Stomach (tissue), 9 donors: ENCODE measurements around the gene WFDC1. TPM values are rescaled to one million over a fixed set of nuclear protein-coding genes. Genes with fewer than 3 reads are reported as not detected.

Source experiments
- DNase-seq, 2 donors: peaks; one replicate each; pipeline versions ENCODE4 v3.0.0 to v3.0.0-alpha.2; 2013 to 2019
- H3K27ac ChIP-seq, 5 donors: fragments of 200-600 bp in 4 of 5; sonication (generic) in 4 of 5; one replicate each; pipeline ENCODE4 v1.5.1; 2013 to 2019; ENCODE audit warnings: mild to moderate bottlenecking in 1 of 5, moderate library complexity in 1 of 5
- H3K27me3 ChIP-seq, 3 donors: fragments of 200-600 bp; sonication (generic); one replicate each; pipeline ENCODE4 v1.5.1; 2017 to 2019; ENCODE audit warnings: mixed run types in 1 of 3
- H3K36me3 ChIP-seq, 4 donors: fragments of 200-600 bp; sonication (generic); 1 replicate in 3 of 4; 2 replicates in 1 of 4; pipeline ENCODE4 v1.5.1; 2016 to 2019
- H3K4me1 ChIP-seq, 4 donors: fragments of 200-600 bp; sonication (generic); one replicate each; pipeline ENCODE4 v1.5.1; 2016 to 2019
- H3K4me3 ChIP-seq, 4 donors: fragments of 200-600 bp; sonication (generic) in 3 of 4; one replicate each; pipeline ENCODE4 v1.5.1; 2016 to 2019; ENCODE audit warnings: mild to moderate bottlenecking in 1 of 4
- H3K9me3 ChIP-seq, 4 donors: fragments of 200-600 bp; sonication (generic); one replicate each; pipeline ENCODE4 v1.5.1; 2016 to 2019
- EP300 ChIP-seq: sonication (generic); formaldehyde crosslinking; IDR thresholded peaks from one replicate; pipeline ENCODE4 v1.6.1; 2017; ENCODE audit warnings: antibody characterized with exemption
- POLR2A ChIP-seq, 4 donors: fragments of 450-650 bp; IDR thresholded peaks; one replicate each; pipeline ENCODE4 v1.6.1; 2016; ENCODE audit warnings: antibody characterized with exemption in 4 of 4, control low read depth in 2 of 4, mild to moderate bottlenecking in 1 of 4, moderate library complexity in 1 of 4
- POLR2AphosphoS5 ChIP-seq, 3 donors: sonication (generic); formaldehyde crosslinking; IDR thresholded peaks; one replicate each; pipeline ENCODE4 v1.6.1; 2016; ENCODE audit warnings: antibody characterized with exemption in 3 of 3
- WGBS, 5 donors: extraction: QIAGEN DNeasy Blood & Tissue Kit in 3 of 5; methylation state at CpG; one replicate each; pipeline versions ENCODE4 v1.1.5 to v1.1.7; 2013 to 2018; 5-methylcytosine and 5-hydroxymethylcytosine counted together
- intact Hi-C: fragments of 100-400 bp; cut with DNase I; formaldehyde crosslinking; loops from one replicate; pipeline ENCODE4 v1.15.1; 2023; ENCODE audit warnings: low total_unique reads
- polyA plus RNA-seq, 3 donors: library from polyadenylated mRNA; stranded (reverse); fragments of 200-250 nt; gene quantifications; one replicate each; pipeline ENCODE4 v1.2.3, GENCODE V29; 2013
- total RNA-seq, 5 donors: library from RNA; depleted of rRNA; stranded (reverse); fragments of >200 nt; gene quantifications; one replicate each; pipeline versions ENCODE4 v1.1.0 to v1.2.3, GENCODE V29; 2014 to 2016
- TF ChIP-seq, protein P1 (sequence below), 7 experiments: fragments of 450-650 bp in 4 of 7; fragments of 200-600 bp in 3 of 7; sonication (generic) in 3 of 7; IDR thresholded peaks; one replicate each; pipeline ENCODE4 v1.5.1; 2016 to 2019; ENCODE audit warnings: antibody characterized with exemption in 7 of 7, control low read depth in 2 of 7, mild to moderate bottlenecking in 1 of 7
- donor health status: healthy with polysubstance abuse.
- donor health status: Bipolar disorder and iron deficiency.
- donor health status: healthy.

Gene WFDC1
- total and polyA plus RNA-seq, 8 donors: 10.7 to 64.3 (median 14.2) TPM; not detected in 1

DNA sequence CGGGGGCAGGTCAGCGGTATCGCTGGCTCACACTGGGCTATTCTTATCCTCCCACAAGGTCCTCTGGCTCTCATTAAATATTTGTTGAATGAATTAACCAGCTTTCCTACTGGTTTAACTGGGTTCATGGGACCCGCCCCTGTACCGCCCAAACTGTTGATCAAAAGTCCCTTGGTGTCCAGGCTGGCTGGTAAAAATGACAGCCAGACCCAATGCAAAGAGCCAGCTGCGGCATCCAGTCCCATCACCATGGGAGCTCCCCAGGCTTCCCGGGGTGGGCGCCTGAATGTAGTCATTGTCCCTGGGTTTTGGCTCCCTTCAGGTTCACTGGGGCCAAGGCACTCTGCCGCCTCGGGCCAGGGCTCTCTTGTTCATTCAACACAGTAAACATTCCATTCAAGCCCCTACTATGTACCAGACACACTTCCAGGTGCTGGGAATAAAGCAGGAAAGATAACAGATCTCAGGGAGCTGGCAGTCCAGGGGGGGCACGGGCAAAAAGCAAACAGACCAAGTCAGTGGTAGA lies 62.0 kb downstream of the WFDC1 start:
- no peak overlapping the region for H3K4me3 ChIP-seq
- H3K27me3 ChIP-seq: no peaks in the 10 kb centered on the region
- H3K9me3 ChIP-seq: no peaks in the 10 kb centered on the region
- H3K4me1 ChIP-seq: peaks cover 0 to 16% (median 10%) of the 10 kb centered on the region in 4 donors
- no peaks in the 10 kb centered on the region for H3K36me3 ChIP-seq
- TF ChIP-seq EP300 (no peak), POLR2AphosphoS5 (IDR thresholded peaks at IDR 0.05) (no peak), POLR2A (IDR thresholded peaks at IDR 0.05) (no peak)
- TF ChIP-seq, protein P1, sequence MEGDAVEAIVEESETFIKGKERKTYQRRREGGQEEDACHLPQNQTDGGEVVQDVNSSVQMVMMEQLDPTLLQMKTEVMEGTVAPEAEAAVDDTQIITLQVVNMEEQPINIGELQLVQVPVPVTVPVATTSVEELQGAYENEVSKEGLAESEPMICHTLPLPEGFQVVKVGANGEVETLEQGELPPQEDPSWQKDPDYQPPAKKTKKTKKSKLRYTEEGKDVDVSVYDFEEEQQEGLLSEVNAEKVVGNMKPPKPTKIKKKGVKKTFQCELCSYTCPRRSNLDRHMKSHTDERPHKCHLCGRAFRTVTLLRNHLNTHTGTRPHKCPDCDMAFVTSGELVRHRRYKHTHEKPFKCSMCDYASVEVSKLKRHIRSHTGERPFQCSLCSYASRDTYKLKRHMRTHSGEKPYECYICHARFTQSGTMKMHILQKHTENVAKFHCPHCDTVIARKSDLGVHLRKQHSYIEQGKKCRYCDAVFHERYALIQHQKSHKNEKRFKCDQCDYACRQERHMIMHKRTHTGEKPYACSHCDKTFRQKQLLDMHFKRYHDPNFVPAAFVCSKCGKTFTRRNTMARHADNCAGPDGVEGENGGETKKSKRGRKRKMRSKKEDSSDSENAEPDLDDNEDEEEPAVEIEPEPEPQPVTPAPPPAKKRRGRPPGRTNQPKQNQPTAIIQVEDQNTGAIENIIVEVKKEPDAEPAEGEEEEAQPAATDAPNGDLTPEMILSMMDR (IDR thresholded peaks at IDR 0.05): no peak
- no peak overlapping the region for H3K27ac ChIP-seq
- 24 to 54% (median 35%) methylated on average over 11 of the region's 11 CpGs for WGBS, 5 donors
- intact Hi-C loops: no loop called here
- peak in 1 of 2 donors; percentile 32 for DNase-seq

DNA sequence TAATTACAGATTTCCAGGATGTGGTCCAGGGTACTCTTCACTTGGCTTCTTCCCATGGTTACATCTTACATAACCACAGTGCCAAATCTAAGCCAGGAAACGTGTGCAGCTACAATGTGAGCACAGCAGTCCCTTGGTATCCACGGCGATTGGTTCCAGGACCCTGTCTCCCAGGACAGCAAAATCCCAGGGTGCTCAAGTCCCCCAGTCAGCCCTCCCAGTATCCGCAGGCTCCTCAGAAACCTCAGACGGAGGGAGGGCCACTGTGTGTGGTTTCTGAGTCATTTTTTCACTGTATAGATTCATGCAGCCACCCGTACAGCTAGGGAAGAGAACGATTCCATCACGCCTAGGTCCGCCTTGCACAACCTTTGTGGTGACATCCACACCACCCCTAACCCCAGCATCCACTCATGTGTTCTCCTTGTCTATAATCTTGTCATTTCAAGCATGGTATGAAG lies 62.5 kb downstream of the WFDC1 start:
- H3K4me3 ChIP-seq: no peak overlapping the region
- H3K27ac ChIP-seq: no peak overlapping the region

DNA sequence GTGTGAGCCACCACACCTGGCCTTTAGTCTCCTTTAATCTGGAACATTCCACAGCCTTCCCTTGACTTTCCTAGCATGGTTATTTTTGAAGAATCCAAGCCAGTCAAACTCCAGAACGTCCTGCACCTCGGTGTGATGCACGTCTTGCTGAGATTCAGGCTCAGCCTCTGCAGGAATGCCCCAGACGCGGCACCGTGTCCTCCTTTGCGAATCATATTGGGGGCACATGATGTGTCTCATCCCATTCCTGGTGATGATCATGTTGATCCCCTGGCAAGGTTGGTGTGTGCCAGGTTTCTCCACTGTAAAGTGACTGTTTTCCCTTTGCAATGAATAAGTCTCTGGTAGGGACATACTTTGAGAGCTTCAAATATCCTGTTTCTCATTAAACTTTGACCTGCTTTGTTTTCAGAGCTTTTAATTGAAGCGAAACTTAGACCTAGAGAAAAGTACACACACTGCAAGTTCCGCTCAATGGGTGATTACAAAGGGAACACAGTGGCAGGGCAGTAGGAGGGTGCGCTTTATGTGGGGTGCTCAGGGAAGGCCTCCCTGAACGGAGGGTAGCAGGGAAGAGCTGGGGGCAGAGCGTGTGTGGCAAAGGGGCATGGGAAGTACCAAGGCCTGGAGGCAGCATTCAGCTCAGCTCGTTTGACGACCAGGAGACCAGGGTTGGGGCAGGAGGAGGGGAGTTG lies 64.1 kb downstream of the WFDC1 start:
- DNase-seq: no peak
- Histone ChIP-seq H3K4me3 (no peak overlapping the region), H3K27ac (no peak overlapping the region), H3K4me1 (peaks cover 0 to 16% (median 10%) of the 10 kb centered on the region in 4 donors), H3K9me3 (no peaks in the 10 kb centered on the region), H3K36me3 (no peaks in the 10 kb centered on the region), H3K27me3 (no peaks in the 10 kb centered on the region)
- TF ChIP-seq, protein P1 (IDR thresholded peaks at IDR 0.05): no peak
- TF ChIP-seq POLR2AphosphoS5 (IDR thresholded peaks at IDR 0.05): no peak
- intact Hi-C loops: no loop called here
- 72 to 75% (median 74%) methylated on average over 14 of the region's 14 CpGs for WGBS, 5 donors

More for the DNA sequence above, 62.5 kb downstream of the WFDC1 start:
- 34 to 58% (median 42%) methylated on average over 9 of the region's 9 CpGs for WGBS, 5 donors
- intact Hi-C loops: no loop called here
- peaks cover 0 to 16% (median 10%) of the 10 kb centered on the region in 4 donors for H3K4me1 ChIP-seq
- TF ChIP-seq, protein P1 (IDR thresholded peaks at IDR 0.05): no peak
- TF ChIP-seq POLR2AphosphoS5 (IDR thresholded peaks at IDR 0.05): no peak
- no peak for TF ChIP-seq EP300
- TF ChIP-seq POLR2A (IDR thresholded peaks at IDR 0.05): no peak
- H3K9me3 ChIP-seq: no peaks in the 10 kb centered on the region
- no peaks in the 10 kb centered on the region for H3K27me3 ChIP-seq
- no peak for DNase-seq
- H3K36me3 ChIP-seq: no peaks in the 10 kb centered on the region

DNA sequence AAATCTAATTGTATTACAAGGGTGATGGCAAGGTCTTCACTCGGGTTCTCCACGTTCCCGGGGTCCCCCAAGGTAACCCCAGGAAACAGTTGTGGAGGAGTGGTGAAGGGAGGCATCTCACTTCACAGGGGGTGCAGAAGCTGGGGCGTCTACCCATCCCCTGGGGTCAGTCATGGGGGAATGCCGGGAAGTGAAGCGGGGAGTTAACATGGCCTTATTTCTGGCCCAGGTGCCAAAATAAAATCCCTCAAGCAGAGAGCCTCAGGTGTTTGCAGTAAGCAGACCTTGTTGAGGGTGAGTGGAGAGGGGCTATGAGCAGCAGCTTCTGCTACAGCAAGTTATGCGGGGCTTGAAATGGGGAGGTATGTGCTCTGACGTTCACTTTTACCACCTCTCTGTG lies 64.6 kb downstream of the WFDC1 start:
- no peak for DNase-seq
- H3K4me1 ChIP-seq: peaks cover 0 to 16% (median 10%) of the 10 kb centered on the region in 4 donors
- H3K4me3 ChIP-seq: no peak overlapping the region
- no peaks in the 10 kb centered on the region for H3K9me3 ChIP-seq
- H3K36me3 ChIP-seq: no peaks in the 10 kb centered on the region
- H3K27ac ChIP-seq: no peak overlapping the region
- intact Hi-C loops: no loop called here
- 64 to 77% (median 69%) methylated on average over 7 to 8 of the region's 8 CpGs for WGBS, 5 donors
- no peaks in the 10 kb centered on the region for H3K27me3 ChIP-seq
- TF ChIP-seq, protein P1 (IDR thresholded peaks at IDR 0.05): no peak
- TF ChIP-seq POLR2AphosphoS5 (IDR thresholded peaks at IDR 0.05): no peak
- TF ChIP-seq POLR2A (IDR thresholded peaks at IDR 0.05): no peak
- TF ChIP-seq EP300: no peak
